Measurements from ENCODE around the gene NKX6-2. TPM values are rescaled to one million over a fixed set of nuclear protein-coding genes. Genes with fewer than 3 reads are reported as not detected.

The NKX6-2 gene
- total and polyA plus RNA-seq, 10 of the 15 experiments (the other 5 are each of a cell fraction or from before 2014, with no cell fraction given): 0.45 to 1.8 TPM; not detected in 8

DNA sequence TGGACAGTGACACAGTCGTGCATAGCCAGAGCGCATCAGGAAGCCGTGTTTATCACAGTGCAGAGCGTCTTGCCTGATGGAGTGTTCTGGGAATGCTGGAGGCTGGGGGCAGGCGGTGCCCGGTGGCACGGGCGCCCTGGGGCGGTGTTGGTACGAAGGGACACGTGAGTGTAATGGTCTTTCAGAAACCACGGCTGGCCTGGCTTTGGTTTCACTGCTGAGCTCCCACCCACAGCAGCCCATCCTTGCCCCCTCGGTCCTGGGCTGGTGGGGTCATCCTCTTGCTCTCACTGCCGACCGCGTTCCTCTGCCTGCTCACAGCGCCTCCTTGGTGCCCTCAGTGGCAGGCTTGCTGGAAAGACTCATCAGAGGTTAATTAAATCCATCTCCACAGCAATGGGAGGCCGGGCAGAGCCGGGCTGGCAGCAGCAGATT, 50.6 kb downstream of the NKX6-2 start:
- POLR2A ChIA-PET: no interaction called here
- Histone ChIP-seq H3K9ac (ENCODE audit: control insufficient read depth, insufficient read depth, low read length) (no peak overlapping the region), H2AFZ (ENCODE audit: control insufficient read depth, low read depth, low read length) (no peak overlapping the region), H3K4me1 (ENCODE audit: control insufficient read depth, insufficient read depth, low read length) (no peaks in the 10 kb centered on the region), H3K27me3 (replicated peaks in 1 of 2; ENCODE audit: control insufficient read depth in 2 of 2, insufficient read depth in 2 of 2, low read length in 1 of 2) (no peaks in the 10 kb centered on the region), H4K20me1 (ENCODE audit: control insufficient read depth, insufficient read depth) (no peaks in the 10 kb centered on the region), H3K9me3 (replicated peaks; ENCODE audit: control insufficient read depth, insufficient read depth, low read length) (no peaks in the 10 kb centered on the region), H3K27ac (ENCODE audit: control insufficient read depth, insufficient read depth) (no peak overlapping the region), H3K79me2 (ENCODE audit: control insufficient read depth, insufficient read depth, low read length) (no peaks in the 10 kb centered on the region), H3K4me2 (ENCODE audit: control insufficient read depth, insufficient read depth) (no peak overlapping the region), H3K4me3 (no peak overlapping the region), H3K36me3 (ENCODE audit: control insufficient read depth in 2 of 2, insufficient read depth in 2 of 2, low read length in 1 of 2) (no peaks in the 10 kb centered on the region; a peak in 2 of 4 replicates)
- WGBS (ENCODE audit: insufficient coverage, insufficient replicate concordance, low lambda C conversion rate, missing lambda C conversion rate): 91% methylated on average over 19 of the region's 19 CpGs
- in situ Hi-C loops (cut with MboI) (no loop called here), intact Hi-C loops (cut with micrococcal nuclease; ENCODE audit: unreplicated experiment) (no loop called here)
- no peak for ATAC-seq
- no TSS peak for BruUV-seq (replicated peaks)
- no peak for FAIRE-seq
- DNase-seq (ENCODE audit: low read depth, low spot score): no peak
- RAD21 ChIA-PET (ENCODE audit: unreplicated experiment): no interaction called here
- SMC1A ChIA-PET (ENCODE audit: uncharacterized antibody, unreplicated experiment): no interaction called here
- CTCF ChIA-PET: no interaction called here
- no peak for TF ChIP-seq MYB (IDR thresholded peaks at IDR 0.05; ENCODE audit: borderline replicate concordance, low read depth, low read length)
- TF ChIP-seq CBFB (IDR thresholded peaks at IDR 0.05; ENCODE audit: low read depth): no peak
- no peak for TF ChIP-seq IKZF2 (IDR thresholded peaks at IDR 0.05)
- no peak for TF ChIP-seq BHLHE40 (IDR thresholded peaks at IDR 0.05; ENCODE audit: borderline replicate concordance in 1 of 2, low read depth in 2 of 2, low read length in 1 of 2)
- no peak for TF ChIP-seq IRF4 (IDR thresholded peaks at IDR 0.05; ENCODE audit: low read depth, low read length)
- no peak for TF ChIP-seq TAF1 (IDR thresholded peaks at IDR 0.05; ENCODE audit: borderline replicate concordance, low read depth, low read length)
- no peak for TF ChIP-seq MTA2 (IDR thresholded peaks at IDR 0.05; ENCODE audit: low read depth)
- TF ChIP-seq ATF7 (IDR thresholded peaks at IDR 0.05; ENCODE audit: low read depth): no peak
- TF ChIP-seq PAX5 (IDR thresholded peaks at IDR 0.05; ENCODE audit: borderline replicate concordance, low read depth, low read length): no peak
- TF ChIP-seq NRF1 (conservative IDR thresholded peaks at IDR 0.05; ENCODE audit: low read depth, low read length): no peak
- no peak for TF ChIP-seq ZNF274 (IDR thresholded peaks at IDR 0.05; ENCODE audit: insufficient read depth, insufficient read length)
- no peak for TF ChIP-seq EGR1 (IDR thresholded peaks at IDR 0.05; ENCODE audit: borderline replicate concordance in 1 of 2, low read depth in 2 of 2, low read length in 2 of 2)
- TF ChIP-seq CBX3 (IDR thresholded peaks at IDR 0.05; ENCODE audit: borderline replicate concordance, low read depth): no peak
- TF ChIP-seq BRCA1 (IDR thresholded peaks at IDR 0.05; ENCODE audit: low read depth, low read length): no peak
- TF ChIP-seq, protein P1, sequence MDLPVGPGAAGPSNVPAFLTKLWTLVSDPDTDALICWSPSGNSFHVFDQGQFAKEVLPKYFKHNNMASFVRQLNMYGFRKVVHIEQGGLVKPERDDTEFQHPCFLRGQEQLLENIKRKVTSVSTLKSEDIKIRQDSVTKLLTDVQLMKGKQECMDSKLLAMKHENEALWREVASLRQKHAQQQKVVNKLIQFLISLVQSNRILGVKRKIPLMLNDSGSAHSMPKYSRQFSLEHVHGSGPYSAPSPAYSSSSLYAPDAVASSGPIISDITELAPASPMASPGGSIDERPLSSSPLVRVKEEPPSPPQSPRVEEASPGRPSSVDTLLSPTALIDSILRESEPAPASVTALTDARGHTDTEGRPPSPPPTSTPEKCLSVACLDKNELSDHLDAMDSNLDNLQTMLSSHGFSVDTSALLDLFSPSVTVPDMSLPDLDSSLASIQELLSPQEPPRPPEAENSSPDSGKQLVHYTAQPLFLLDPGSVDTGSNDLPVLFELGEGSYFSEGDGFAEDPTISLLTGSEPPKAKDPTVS (IDR thresholded peaks at IDR 0.05; ENCODE audit: low read depth, low read length): no peak
- TF ChIP-seq, protein P2, sequence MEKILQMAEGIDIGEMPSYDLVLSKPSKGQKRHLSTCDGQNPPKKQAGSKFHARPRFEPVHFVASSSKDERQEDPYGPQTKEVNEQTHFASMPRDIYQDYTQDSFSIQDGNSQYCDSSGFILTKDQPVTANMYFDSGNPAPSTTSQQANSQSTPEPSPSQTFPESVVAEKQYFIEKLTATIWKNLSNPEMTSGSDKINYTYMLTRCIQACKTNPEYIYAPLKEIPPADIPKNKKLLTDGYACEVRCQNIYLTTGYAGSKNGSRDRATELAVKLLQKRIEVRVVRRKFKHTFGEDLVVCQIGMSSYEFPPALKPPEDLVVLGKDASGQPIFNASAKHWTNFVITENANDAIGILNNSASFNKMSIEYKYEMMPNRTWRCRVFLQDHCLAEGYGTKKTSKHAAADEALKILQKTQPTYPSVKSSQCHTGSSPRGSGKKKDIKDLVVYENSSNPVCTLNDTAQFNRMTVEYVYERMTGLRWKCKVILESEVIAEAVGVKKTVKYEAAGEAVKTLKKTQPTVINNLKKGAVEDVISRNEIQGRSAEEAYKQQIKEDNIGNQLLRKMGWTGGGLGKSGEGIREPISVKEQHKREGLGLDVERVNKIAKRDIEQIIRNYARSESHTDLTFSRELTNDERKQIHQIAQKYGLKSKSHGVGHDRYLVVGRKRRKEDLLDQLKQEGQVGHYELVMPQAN (conservative IDR thresholded peaks at IDR 0.05): no peak

All from GM12878 (cell line).